ENCODE data around the gene MAN1A2. TPM values are rescaled to one million over a fixed set of nuclear protein-coding genes. Genes with fewer than 3 reads are reported as not detected.
"Not testable (repeated sequence)": the region's sequence is repeated elsewhere in the genome, so short reads cannot be mapped to it uniquely, and the experiment has no call there.

The MAN1A2 gene
- total RNA-seq, 1 donor from 2014 or later, result 39.4 TPM

- DNase-seq (ENCODE audit: low read depth, low spot score), result no peak
- no peak overlapping the region for H3K27ac Mint-ChIP-seq (ENCODE audit: unreplicated experiment)
- TF ChIP-seq, protein P1, sequence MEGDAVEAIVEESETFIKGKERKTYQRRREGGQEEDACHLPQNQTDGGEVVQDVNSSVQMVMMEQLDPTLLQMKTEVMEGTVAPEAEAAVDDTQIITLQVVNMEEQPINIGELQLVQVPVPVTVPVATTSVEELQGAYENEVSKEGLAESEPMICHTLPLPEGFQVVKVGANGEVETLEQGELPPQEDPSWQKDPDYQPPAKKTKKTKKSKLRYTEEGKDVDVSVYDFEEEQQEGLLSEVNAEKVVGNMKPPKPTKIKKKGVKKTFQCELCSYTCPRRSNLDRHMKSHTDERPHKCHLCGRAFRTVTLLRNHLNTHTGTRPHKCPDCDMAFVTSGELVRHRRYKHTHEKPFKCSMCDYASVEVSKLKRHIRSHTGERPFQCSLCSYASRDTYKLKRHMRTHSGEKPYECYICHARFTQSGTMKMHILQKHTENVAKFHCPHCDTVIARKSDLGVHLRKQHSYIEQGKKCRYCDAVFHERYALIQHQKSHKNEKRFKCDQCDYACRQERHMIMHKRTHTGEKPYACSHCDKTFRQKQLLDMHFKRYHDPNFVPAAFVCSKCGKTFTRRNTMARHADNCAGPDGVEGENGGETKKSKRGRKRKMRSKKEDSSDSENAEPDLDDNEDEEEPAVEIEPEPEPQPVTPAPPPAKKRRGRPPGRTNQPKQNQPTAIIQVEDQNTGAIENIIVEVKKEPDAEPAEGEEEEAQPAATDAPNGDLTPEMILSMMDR (conservative IDR thresholded peaks at IDR 0.05), result no peak
- no peak overlapping the region for H3K4me3 Mint-ChIP-seq
- peaks cover 8% of the 10 kb centered on the region for H3K36me3 Mint-ChIP-seq (ENCODE audit: low read depth)
- no peaks in the 10 kb centered on the region for H3K4me1 Mint-ChIP-seq
- no peaks in the 10 kb centered on the region for H3K9me3 Mint-ChIP-seq
- no peaks in the 10 kb centered on the region for H3K27me3 Mint-ChIP-seq (ENCODE audit: low read depth)
These were observed 100.1 kb downstream of the MAN1A2 start for GRCh38 chr1:117467336-117467735.

GRCh38 chr1:117473063-117473462 is 105.8 kb downstream of the MAN1A2 start:
- no peak for DNase-seq (ENCODE audit: low read depth, low spot score)
- H3K27ac Mint-ChIP-seq (ENCODE audit: unreplicated experiment), result no peak overlapping the region
- no peaks in the 10 kb centered on the region for H3K4me1 Mint-ChIP-seq
- H3K4me3 Mint-ChIP-seq, result no peak overlapping the region
- H3K27me3 Mint-ChIP-seq (ENCODE audit: low read depth), result no peaks in the 10 kb centered on the region
- H3K9me3 Mint-ChIP-seq, result peaks cover 3% of the 10 kb centered on the region
- H3K36me3 Mint-ChIP-seq (ENCODE audit: low read depth), result peaks cover 29% of the 10 kb centered on the region
- TF ChIP-seq, protein P1 (conservative IDR thresholded peaks at IDR 0.05), result no peak

DNA sequence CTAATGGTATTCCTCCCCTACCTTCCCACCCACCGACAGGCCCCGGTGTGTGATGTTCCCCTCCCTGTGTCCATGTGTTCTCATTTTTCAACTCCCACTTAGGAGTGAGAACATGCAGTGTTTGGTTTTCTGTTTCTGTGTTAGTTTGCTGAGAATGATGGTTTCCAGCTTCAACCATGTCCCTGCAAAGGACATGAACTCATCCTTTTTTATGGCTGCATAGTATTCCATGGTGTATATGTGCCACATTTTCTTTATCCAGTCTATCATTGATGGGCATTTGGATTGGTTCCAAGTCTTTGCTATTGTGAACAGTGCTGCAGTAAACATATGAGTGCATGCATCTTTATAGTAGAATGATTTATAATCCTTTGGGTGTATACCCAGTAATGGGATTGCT is 108.2 kb downstream of the MAN1A2 start:
- H3K27ac Mint-ChIP-seq (ENCODE audit: unreplicated experiment); H3K27me3 Mint-ChIP-seq (ENCODE audit: low read depth); H3K9me3 Mint-ChIP-seq; H3K4me3 Mint-ChIP-seq; DNase-seq (ENCODE audit: low read depth, low spot score); H3K4me1 Mint-ChIP-seq: not testable (repeated sequence)
- H3K36me3 Mint-ChIP-seq (ENCODE audit: low read depth), result peaks cover 28% of the 10 kb centered on the region

- H3K9me3 Mint-ChIP-seq, result peaks cover 5% of the 10 kb centered on the region
- peaks cover 55% of the 10 kb centered on the region for H3K36me3 Mint-ChIP-seq (ENCODE audit: low read depth)
- H3K27me3 Mint-ChIP-seq (ENCODE audit: low read depth), result no peaks in the 10 kb centered on the region
- no peak overlapping the region for H3K27ac Mint-ChIP-seq (ENCODE audit: unreplicated experiment)
- DNase-seq (ENCODE audit: low read depth, low spot score), result no peak
- H3K4me3 Mint-ChIP-seq, result no peak overlapping the region
- no peaks in the 10 kb centered on the region for H3K4me1 Mint-ChIP-seq
- TF ChIP-seq, protein P1 (conservative IDR thresholded peaks at IDR 0.05), result no peak
These were observed 111.8 kb downstream of the MAN1A2 start for GRCh38 chr1:117479086-117479485.

DNA sequence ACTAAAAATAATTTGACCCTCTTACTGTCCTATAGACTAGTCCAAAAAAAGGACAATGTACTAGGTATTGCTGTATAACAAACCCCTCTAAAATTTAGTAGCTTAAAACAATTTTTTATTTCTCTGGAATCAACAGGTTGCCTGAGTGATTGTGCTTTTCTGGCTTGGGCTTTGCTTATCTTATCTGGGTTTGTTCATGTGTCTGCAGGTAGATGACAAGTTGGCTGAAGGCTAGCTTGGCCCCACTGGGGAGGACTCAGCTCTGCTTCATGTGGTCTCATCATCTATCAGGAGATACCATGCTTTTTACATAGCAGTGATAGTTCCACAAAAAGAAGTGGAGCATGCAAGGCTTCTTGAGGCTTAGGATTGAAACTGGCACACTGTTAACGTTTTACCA is 114.2 kb downstream of the MAN1A2 start:
- TF ChIP-seq, protein P1 (conservative IDR thresholded peaks at IDR 0.05), result no peak
- H3K27ac Mint-ChIP-seq (ENCODE audit: unreplicated experiment), result no peak overlapping the region

GRCh38 chr1:117493906-117494305 is 126.7 kb downstream of the MAN1A2 start:
- Mint-ChIP-seq H3K9me3 (no peaks in the 10 kb centered on the region), H3K27me3 (ENCODE audit: low read depth) (no peaks in the 10 kb centered on the region), H3K36me3 (ENCODE audit: low read depth) (no peaks in the 10 kb centered on the region), H3K4me3 (no peak overlapping the region), H3K27ac (ENCODE audit: unreplicated experiment) (no peak overlapping the region), H3K4me1 (no peaks in the 10 kb centered on the region)
- TF ChIP-seq, protein P1 (conservative IDR thresholded peaks at IDR 0.05), result no peak
- DNase-seq (ENCODE audit: low read depth, low spot score), result no peak

More for the DNA sequence above, 114.2 kb downstream of the MAN1A2 start:
- Mint-ChIP-seq H3K36me3 (ENCODE audit: low read depth) (peaks cover 42% of the 10 kb centered on the region), H3K27me3 (ENCODE audit: low read depth) (no peaks in the 10 kb centered on the region), H3K9me3 (peaks cover 2% of the 10 kb centered on the region), H3K4me1 (no peaks in the 10 kb centered on the region), H3K4me3 (no peak overlapping the region)
- DNase-seq (ENCODE audit: low read depth, low spot score), result no peak

Measured in neural crest cell (in vitro differentiated cells).